Hepatocyte (in vitro differentiated cells): ENCODE data around the gene ABLIM2. TPM values are rescaled to one million over a fixed set of nuclear protein-coding genes. Genes with fewer than 3 reads are reported as not detected.

ENCODE experiments used
- DNase-seq: peaks from one replicate; pipeline ENCODE4 v3.0.0-alpha.2; 2016; ENCODE audit warnings: low spot score
- H2AFZ ChIP-seq: fragments of 200-600 bp; sonication (generic); 2 replicates; pipeline ENCODE4 v1.6.0; 2016; ENCODE audit warnings: antibody characterized with exemption, mild to moderate bottlenecking
- H3K27ac ChIP-seq: fragments of 200-600 bp; sonication (generic); 2 replicates; pipeline ENCODE4 v1.5.1; 2016; ENCODE audit warnings: mild to moderate bottlenecking
- H3K27me3 ChIP-seq: fragments of 200-600 bp; sonication (generic); 2 replicates; pipeline ENCODE4 v1.6.1; 2016
- H3K36me3 ChIP-seq: fragments of 200-600 bp; sonication (generic); replicated peaks from 2 replicates; pipeline ENCODE4 v1.5.1; 2016; ENCODE audit warnings: low read depth; ENCODE audit not compliant: insufficient read depth
- H3K4me1 ChIP-seq: fragments of 200-600 bp; sonication (generic); 2 replicates; pipeline ENCODE4 v1.5.1; 2016; ENCODE audit warnings: mild to moderate bottlenecking, moderate library complexity; ENCODE audit not compliant: insufficient read depth
- H3K4me2 ChIP-seq: fragments of 200-600 bp; sonication (generic); 2 replicates; pipeline ENCODE4 v1.6.0; 2016
- H3K4me3 ChIP-seq: fragments of 200-600 bp; sonication (generic); 2 replicates; pipeline ENCODE4 v1.5.1; 2016; ENCODE audit warnings: mild to moderate bottlenecking
- H3K79me2 ChIP-seq: fragments of 200-600 bp; sonication (generic); 2 replicates; pipeline ENCODE4 v1.6.0; 2017; ENCODE audit warnings: mild to moderate bottlenecking
- H3K9me2 ChIP-seq: fragments of 200-600 bp; sonication (generic); replicated peaks from 2 replicates; pipeline ENCODE4 v1.6.0; 2017; ENCODE audit warnings: mild to moderate bottlenecking; ENCODE audit not compliant: insufficient read depth
- H3K9me3 ChIP-seq: fragments of 200-600 bp; sonication (generic); 2 replicates; pipeline ENCODE4 v1.5.1; 2016; ENCODE audit warnings: low read depth, mild to moderate bottlenecking
- H4K20me1 ChIP-seq: fragments of 200-600 bp; sonication (generic); 2 replicates; pipeline ENCODE4 v1.6.0; 2016; ENCODE audit warnings: mild to moderate bottlenecking; ENCODE audit not compliant: insufficient read depth, poor library complexity, severe bottlenecking
- CTCF ChIP-seq: fragments of 200-600 bp; sonication (generic); IDR thresholded peaks from 2 replicates; pipeline ENCODE4 v1.5.1; 2016; ENCODE audit warnings: antibody characterized with exemption, mild to moderate bottlenecking; ENCODE audit not compliant: poor library complexity
- EZH2 ChIP-seq: fragments of 200-600 bp; sonication (generic); IDR thresholded peaks from 2 replicates; pipeline ENCODE4 v1.6.1; 2016; ENCODE audit warnings: antibody characterized with exemption, mild to moderate bottlenecking, borderline replicate concordance
- EZH2phosphoT487 ChIP-seq: fragments of 200-600 bp; sonication (generic); IDR thresholded peaks from one replicate; pipeline ENCODE4 v1.6.1; 2018; ENCODE audit warnings: antibody characterized with exemption, mild to moderate bottlenecking, low read depth, moderate library complexity; ENCODE audit not compliant: unreplicated experiment, severe bottlenecking
- WGBS: methylation state at CpG from one replicate; pipeline ENCODE4 v1.1.6; 2016; ENCODE audit warnings: low lambda C conversion rate; ENCODE audit errors: missing lambda C conversion rate; 5-methylcytosine and 5-hydroxymethylcytosine counted together
- polyA plus RNA-seq: library from polyadenylated mRNA; unstranded; fragments of >200 nt; fragmentation: Nextera tagmentation; extraction: Ambion mirVana; gene quantifications from 2 replicates; pipeline ENCODE4 v1.2.1, GENCODE V29; 2016
- total RNA-seq: library from RNA; depleted of rRNA; stranded (reverse); fragments of >200 nt; gene quantifications from 2 replicates; pipeline ENCODE4 v1.2.3, GENCODE V29; 2014

The ABLIM2 gene
- total and polyA plus RNA-seq, 2 experiments from 2014 or later: 1.7 to 2.0 TPM

DNA sequence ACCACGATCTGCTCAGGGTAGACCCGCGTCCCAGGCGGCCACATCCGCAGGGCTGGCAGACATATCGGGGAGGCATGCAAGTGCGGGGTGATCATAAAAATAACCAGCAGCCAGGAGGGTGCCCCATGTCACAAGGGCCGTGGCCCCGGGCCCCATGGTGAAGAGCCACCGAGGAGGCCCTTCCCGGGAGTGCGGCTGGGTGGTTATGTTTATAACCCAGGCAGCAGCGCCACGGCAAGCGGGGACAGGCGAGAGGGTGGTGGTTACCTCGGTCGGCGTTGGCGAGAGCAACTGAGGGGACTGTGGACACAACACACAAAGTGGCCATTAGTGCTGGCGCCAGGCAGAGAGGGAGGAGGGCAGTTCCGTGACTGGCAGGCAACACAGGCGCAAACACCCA is 126.2 kb downstream of the ABLIM2 start:
- Histone ChIP-seq H3K9me2 (no peaks in the 10 kb centered on the region), H3K4me2 (no peak overlapping the region), H3K9me3 (no peaks in the 10 kb centered on the region), H2AFZ (no peak overlapping the region), H3K27me3 (no peaks in the 10 kb centered on the region), H3K4me3 (no peak overlapping the region), H3K79me2 (no peaks in the 10 kb centered on the region), H3K27ac (no peak overlapping the region), H3K4me1 (no peaks in the 10 kb centered on the region), H4K20me1 (no peaks in the 10 kb centered on the region), H3K36me3 (no peaks in the 10 kb centered on the region)
- no peak for DNase-seq
- TF ChIP-seq EZH2 (no peak), CTCF (no peak), EZH2phosphoT487 (no peak)
- WGBS: 93% methylated on average over 23 of the region's 23 CpGs

GRCh38 chr4:8030121-8030781 is 128.4 kb downstream of the ABLIM2 start:
- Histone ChIP-seq H3K27ac (no peak overlapping the region), H3K4me1 (no peaks in the 10 kb centered on the region), H3K36me3 (no peaks in the 10 kb centered on the region), H2AFZ (no peak overlapping the region), H3K4me2 (no peak overlapping the region), H3K4me3 (no peak overlapping the region), H3K9me3 (no peaks in the 10 kb centered on the region), H3K79me2 (no peaks in the 10 kb centered on the region), H4K20me1 (no peaks in the 10 kb centered on the region), H3K27me3 (no peaks in the 10 kb centered on the region), H3K9me2 (no peaks in the 10 kb centered on the region)
- WGBS: 93% methylated on average over 21 of the region's 22 CpGs
- TF ChIP-seq EZH2phosphoT487 (no peak), CTCF (no peak), EZH2 (no peak)
- no peak for DNase-seq

DNA sequence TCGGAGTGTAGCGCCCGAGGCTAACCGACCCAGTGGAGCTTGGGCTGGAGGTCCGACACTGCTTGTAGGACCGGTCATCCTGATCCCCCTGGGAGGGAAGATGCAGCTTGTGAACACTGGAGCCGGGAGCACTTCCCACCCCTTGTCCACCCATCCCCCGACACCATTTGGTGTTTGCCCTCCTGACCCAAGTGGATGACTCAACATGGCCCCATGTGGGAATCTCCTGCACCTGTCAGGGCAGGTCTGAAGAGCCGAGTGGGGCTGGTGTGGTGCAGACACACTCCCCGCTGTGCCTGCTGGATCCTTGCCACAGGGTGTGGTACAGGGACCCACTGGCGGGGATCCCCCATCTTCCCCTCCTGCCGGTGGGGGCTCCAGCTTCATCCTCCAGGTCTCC is 128.9 kb downstream of the ABLIM2 start:
- H3K27ac ChIP-seq: no peak overlapping the region
- no peaks in the 10 kb centered on the region for H3K27me3 ChIP-seq
- H4K20me1 ChIP-seq: no peaks in the 10 kb centered on the region
- no peaks in the 10 kb centered on the region for H3K4me1 ChIP-seq
- no peak for DNase-seq
- no peaks in the 10 kb centered on the region for H3K79me2 ChIP-seq
- H3K4me2 ChIP-seq: no peak overlapping the region
- H3K4me3 ChIP-seq: no peak overlapping the region
- TF ChIP-seq EZH2phosphoT487 (no peak), CTCF (no peak), EZH2 (no peak)
- no peaks in the 10 kb centered on the region for H3K36me3 ChIP-seq
- no peaks in the 10 kb centered on the region for H3K9me3 ChIP-seq
- WGBS: 87% methylated on average over 12 of the region's 12 CpGs
- H3K9me2 ChIP-seq: no peaks in the 10 kb centered on the region
- no peak overlapping the region for H2AFZ ChIP-seq
